Measurements from ENCODE around the gene SFTPA2. TPM values are rescaled to one million over a fixed set of nuclear protein-coding genes. Genes with fewer than 3 reads are reported as not detected.
"Not testable (repeated sequence)": the region's sequence is repeated elsewhere in the genome, so short reads cannot be mapped to it uniquely, and the experiment has no call there.

SFTPA2 gene
- total RNA-seq, 1 donor from 2014 or later: not detected

GRCh38 chr10:79552143-79552542 lies 8.1 kb downstream of the SFTPA2 start:
- Mint-ChIP-seq H3K4me3 (ENCODE audit: unreplicated experiment) (no peak overlapping the region), H3K4me1 (ENCODE audit: unreplicated experiment) (no peaks in the 10 kb centered on the region), H3K27me3 (ENCODE audit: unreplicated experiment) (peaks cover 55% of the 10 kb centered on the region), H3K9me3 (ENCODE audit: unreplicated experiment) (peaks cover under 1% of the 10 kb centered on the region), H3K36me3 (ENCODE audit: unreplicated experiment) (no peaks in the 10 kb centered on the region), H3K27ac (ENCODE audit: unreplicated experiment) (no peak overlapping the region)
- TF ChIP-seq CTCF (IDR thresholded peaks at IDR 0.05): no peak
- DNase-seq (ENCODE audit: extremely low spot score, unreplicated experiment): no peak

- H3K4me3 Mint-ChIP-seq (ENCODE audit: unreplicated experiment): no peak overlapping the region
- no peak overlapping the region for H3K27ac Mint-ChIP-seq (ENCODE audit: unreplicated experiment)
- DNase-seq (ENCODE audit: extremely low spot score, unreplicated experiment): no peak
- H3K9me3 Mint-ChIP-seq (ENCODE audit: unreplicated experiment): peaks cover 9% of the 10 kb centered on the region
- H3K36me3 Mint-ChIP-seq (ENCODE audit: unreplicated experiment): no peaks in the 10 kb centered on the region
- TF ChIP-seq CTCF (IDR thresholded peaks at IDR 0.05): no peak
- peaks cover 66% of the 10 kb centered on the region for H3K27me3 Mint-ChIP-seq (ENCODE audit: unreplicated experiment)
- H3K4me1 Mint-ChIP-seq (ENCODE audit: unreplicated experiment): no peaks in the 10 kb centered on the region
Measured at GRCh38 chr10:79547973-79548372, 12.2 kb downstream of the SFTPA2 start.

- not testable (repeated sequence) for H3K36me3 Mint-ChIP-seq (ENCODE audit: unreplicated experiment); H3K9me3 Mint-ChIP-seq (ENCODE audit: unreplicated experiment); H3K4me1 Mint-ChIP-seq (ENCODE audit: unreplicated experiment); DNase-seq (ENCODE audit: extremely low spot score, unreplicated experiment); H3K27ac Mint-ChIP-seq (ENCODE audit: unreplicated experiment); H3K4me3 Mint-ChIP-seq (ENCODE audit: unreplicated experiment)
- peaks cover 60% of the 10 kb centered on the region for H3K27me3 Mint-ChIP-seq (ENCODE audit: unreplicated experiment)
Measured at GRCh38 chr10:79547128-79547527, 13.1 kb downstream of the SFTPA2 start.

- DNase-seq (ENCODE audit: extremely low spot score, unreplicated experiment); H3K4me3 Mint-ChIP-seq (ENCODE audit: unreplicated experiment); H3K9me3 Mint-ChIP-seq (ENCODE audit: unreplicated experiment); H3K36me3 Mint-ChIP-seq (ENCODE audit: unreplicated experiment); H3K4me1 Mint-ChIP-seq (ENCODE audit: unreplicated experiment); H3K27ac Mint-ChIP-seq (ENCODE audit: unreplicated experiment): not testable (repeated sequence)
- peaks cover 43% of the 10 kb centered on the region for H3K27me3 Mint-ChIP-seq (ENCODE audit: unreplicated experiment)
Measured at GRCh38 chr10:79544926-79545659, 15.1 kb downstream of the SFTPA2 start.

- H3K9me3 Mint-ChIP-seq (ENCODE audit: unreplicated experiment); H3K4me3 Mint-ChIP-seq (ENCODE audit: unreplicated experiment); H3K4me1 Mint-ChIP-seq (ENCODE audit: unreplicated experiment); H3K27ac Mint-ChIP-seq (ENCODE audit: unreplicated experiment); DNase-seq (ENCODE audit: extremely low spot score, unreplicated experiment); H3K36me3 Mint-ChIP-seq (ENCODE audit: unreplicated experiment): not testable (repeated sequence)
- H3K27me3 Mint-ChIP-seq (ENCODE audit: unreplicated experiment): peaks cover 39% of the 10 kb centered on the region
Measured at GRCh38 chr10:79544408-79544807, 15.8 kb downstream of the SFTPA2 start.

GRCh38 chr10:79542626-79543025 lies 17.6 kb downstream of the SFTPA2 start:
- no peak for DNase-seq (ENCODE audit: extremely low spot score, unreplicated experiment)
- TF ChIP-seq CTCF (IDR thresholded peaks at IDR 0.05): no peak
- peaks cover 24% of the 10 kb centered on the region for H3K27me3 Mint-ChIP-seq (ENCODE audit: unreplicated experiment)
- peaks cover 9% of the 10 kb centered on the region for H3K9me3 Mint-ChIP-seq (ENCODE audit: unreplicated experiment)
- no peak overlapping the region for H3K27ac Mint-ChIP-seq (ENCODE audit: unreplicated experiment)
- H3K36me3 Mint-ChIP-seq (ENCODE audit: unreplicated experiment): no peaks in the 10 kb centered on the region
- H3K4me1 Mint-ChIP-seq (ENCODE audit: unreplicated experiment): no peaks in the 10 kb centered on the region
- no peak overlapping the region for H3K4me3 Mint-ChIP-seq (ENCODE audit: unreplicated experiment)

- H3K27me3 Mint-ChIP-seq (ENCODE audit: unreplicated experiment): peaks cover 11% of the 10 kb centered on the region
- not testable (repeated sequence) for H3K4me1 Mint-ChIP-seq (ENCODE audit: unreplicated experiment); H3K36me3 Mint-ChIP-seq (ENCODE audit: unreplicated experiment); H3K9me3 Mint-ChIP-seq (ENCODE audit: unreplicated experiment); H3K4me3 Mint-ChIP-seq (ENCODE audit: unreplicated experiment); H3K27ac Mint-ChIP-seq (ENCODE audit: unreplicated experiment); DNase-seq (ENCODE audit: extremely low spot score, unreplicated experiment)
Measured at GRCh38 chr10:79540930-79541329, 19.3 kb downstream of the SFTPA2 start.

- H3K36me3 Mint-ChIP-seq (ENCODE audit: unreplicated experiment); H3K4me3 Mint-ChIP-seq (ENCODE audit: unreplicated experiment); H3K27me3 Mint-ChIP-seq (ENCODE audit: unreplicated experiment); H3K4me1 Mint-ChIP-seq (ENCODE audit: unreplicated experiment); H3K27ac Mint-ChIP-seq (ENCODE audit: unreplicated experiment); DNase-seq (ENCODE audit: extremely low spot score, unreplicated experiment); H3K9me3 Mint-ChIP-seq (ENCODE audit: unreplicated experiment): not testable (repeated sequence)
Measured at GRCh38 chr10:79538311-79538710, 21.9 kb downstream of the SFTPA2 start.

- H3K4me3 Mint-ChIP-seq (ENCODE audit: unreplicated experiment); DNase-seq (ENCODE audit: extremely low spot score, unreplicated experiment); H3K4me1 Mint-ChIP-seq (ENCODE audit: unreplicated experiment); H3K27me3 Mint-ChIP-seq (ENCODE audit: unreplicated experiment); H3K9me3 Mint-ChIP-seq (ENCODE audit: unreplicated experiment); H3K27ac Mint-ChIP-seq (ENCODE audit: unreplicated experiment); H3K36me3 Mint-ChIP-seq (ENCODE audit: unreplicated experiment): not testable (repeated sequence)
Measured at GRCh38 chr10:79533903-79534175, 26.4 kb downstream of the SFTPA2 start.
